ENCODE results near the gene OR10K2.

- TF ChIP-seq, protein P1, sequence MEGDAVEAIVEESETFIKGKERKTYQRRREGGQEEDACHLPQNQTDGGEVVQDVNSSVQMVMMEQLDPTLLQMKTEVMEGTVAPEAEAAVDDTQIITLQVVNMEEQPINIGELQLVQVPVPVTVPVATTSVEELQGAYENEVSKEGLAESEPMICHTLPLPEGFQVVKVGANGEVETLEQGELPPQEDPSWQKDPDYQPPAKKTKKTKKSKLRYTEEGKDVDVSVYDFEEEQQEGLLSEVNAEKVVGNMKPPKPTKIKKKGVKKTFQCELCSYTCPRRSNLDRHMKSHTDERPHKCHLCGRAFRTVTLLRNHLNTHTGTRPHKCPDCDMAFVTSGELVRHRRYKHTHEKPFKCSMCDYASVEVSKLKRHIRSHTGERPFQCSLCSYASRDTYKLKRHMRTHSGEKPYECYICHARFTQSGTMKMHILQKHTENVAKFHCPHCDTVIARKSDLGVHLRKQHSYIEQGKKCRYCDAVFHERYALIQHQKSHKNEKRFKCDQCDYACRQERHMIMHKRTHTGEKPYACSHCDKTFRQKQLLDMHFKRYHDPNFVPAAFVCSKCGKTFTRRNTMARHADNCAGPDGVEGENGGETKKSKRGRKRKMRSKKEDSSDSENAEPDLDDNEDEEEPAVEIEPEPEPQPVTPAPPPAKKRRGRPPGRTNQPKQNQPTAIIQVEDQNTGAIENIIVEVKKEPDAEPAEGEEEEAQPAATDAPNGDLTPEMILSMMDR (IDR thresholded peaks at IDR 0.05): no peak
- TF ChIP-seq FOXJ3 (CRISPR knock-in tag; IDR thresholded peaks at IDR 0.05) (no peak), RAD21 (IDR thresholded peaks at IDR 0.05; ENCODE audit: low read length) (no peak)
These were observed 29.4 kb downstream of the OR10K2 start for GRCh38 chr1:158396646-158397045.

Measured in SK-N-SH (cell line).